ENCODE data around the gene KRT73.

- TF ChIP-seq FOXM1 (IDR thresholded peaks at IDR 0.05; ENCODE audit: borderline replicate concordance) (no peak), SP1 (IDR thresholded peaks at IDR 0.05) (no peak), SUZ12 (IDR thresholded peaks at IDR 0.05) (no peak), ZNF384 (IDR thresholded peaks at IDR 0.05) (no peak), FOXK2 (IDR thresholded peaks at IDR 0.05) (no peak), BHLHE40 (IDR thresholded peaks at IDR 0.05; ENCODE audit: borderline replicate concordance) (no peak), HDGF (IDR thresholded peaks at IDR 0.05; ENCODE audit: borderline replicate concordance) (no peak), ELF4 (IDR thresholded peaks at IDR 0.05) (no peak), NFRKB (IDR thresholded peaks at IDR 0.05) (no peak), TARDBP (IDR thresholded peaks at IDR 0.05) (no peak), PKNOX1 (IDR thresholded peaks at IDR 0.05) (no peak), LEF1 (IDR thresholded peaks at IDR 0.05; ENCODE audit: borderline replicate concordance) (no peak), FOXA1 (IDR thresholded peaks at IDR 0.05) (no peak), CTBP1 (IDR thresholded peaks at IDR 0.05; ENCODE audit: borderline replicate concordance) (no peak)
Measured at GRCh38 chr12:52667931-52668330, 49.6 kb upstream of the KRT73 start.

All from HEK293T (cell line).